ENCODE data around the gene CDRT4.

DNA sequence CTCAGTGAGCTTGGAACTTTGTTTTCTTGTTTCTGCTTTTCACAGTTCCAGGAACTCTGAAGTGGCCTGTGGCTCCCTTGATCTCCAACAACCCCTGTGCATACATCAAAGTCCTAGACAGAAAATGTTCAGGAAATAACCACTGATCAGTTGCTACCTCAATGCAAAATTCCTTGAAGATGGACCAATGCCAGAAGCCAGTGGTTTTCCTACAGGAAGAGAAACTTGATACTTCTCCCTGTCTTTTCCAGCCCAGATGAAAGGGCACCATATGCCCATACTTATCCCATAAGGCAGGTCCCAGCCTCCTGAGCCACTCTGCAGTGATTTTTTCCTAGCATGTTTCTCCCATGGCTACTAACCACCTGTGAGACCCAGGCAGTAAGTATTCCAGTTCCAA lies 12.3 kb upstream of the CDRT4 start:
- TF ChIP-seq, protein P1, sequence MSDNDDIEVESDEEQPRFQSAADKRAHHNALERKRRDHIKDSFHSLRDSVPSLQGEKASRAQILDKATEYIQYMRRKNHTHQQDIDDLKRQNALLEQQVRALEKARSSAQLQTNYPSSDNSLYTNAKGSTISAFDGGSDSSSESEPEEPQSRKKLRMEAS (IDR thresholded peaks at IDR 0.05), result no peak
- TF ChIP-seq CEBPB (IDR thresholded peaks at IDR 0.05), result no peak
- no peak for TF ChIP-seq CHD4 (IDR thresholded peaks at IDR 0.05; ENCODE audit: borderline replicate concordance)
- no peak for TF ChIP-seq EP300 (IDR thresholded peaks at IDR 0.05)

Measured in A549 (cell line).